ENCODE measurements around the gene ADCY4.
"Not testable (repeated sequence)": the region's sequence is repeated elsewhere in the genome, so short reads cannot be mapped to it uniquely, and the experiment has no call there.

ADCY4 gene

GRCh38 chr14:24334431-24335291, at the start of gene ADCY4:
Gene ADCY4 (minus strand): TSS chr14:24335071. CDS start chr14:24334652, 419 bp downstream.
- no peak for DNase-seq (ENCODE audit: low spot score)

DNA sequence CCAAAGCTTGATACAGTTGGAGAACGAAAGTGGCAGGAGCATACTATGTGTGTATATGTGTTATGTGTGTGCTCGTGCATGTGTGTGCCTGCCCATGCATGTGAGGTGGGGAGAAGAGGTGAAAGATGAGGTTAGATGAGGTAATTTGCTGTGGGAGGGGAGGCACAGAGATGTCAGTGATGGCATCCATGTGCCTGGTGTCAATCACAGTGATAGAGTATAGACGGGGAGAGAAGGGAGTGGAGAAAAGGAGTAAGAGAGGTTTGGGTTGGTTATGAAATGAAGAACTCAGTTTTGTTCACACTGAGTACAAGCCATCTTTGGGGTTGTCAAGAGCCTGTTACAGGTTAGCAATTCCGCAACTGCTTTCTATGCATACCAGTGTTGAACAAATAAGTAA, 49.3 kb upstream of the ADCY4 start:
- no peak for DNase-seq (ENCODE audit: low spot score)

DNA sequence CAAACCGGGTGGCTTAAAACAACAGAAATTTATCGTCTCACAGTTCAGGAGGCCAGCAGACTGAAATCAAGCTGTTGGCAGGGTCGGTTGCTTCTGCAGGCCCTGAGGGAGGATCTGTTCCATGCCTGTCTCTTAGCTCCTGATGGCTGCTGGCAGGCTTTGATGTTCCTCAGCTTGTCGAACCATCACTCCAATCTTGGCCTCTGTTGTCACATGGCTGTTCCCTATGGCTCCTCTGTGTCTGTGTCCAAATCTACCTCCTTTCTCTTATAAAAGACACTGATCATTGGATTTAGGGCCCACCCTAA, 47.1 kb upstream of the ADCY4 start:
- no peak for DNase-seq (ENCODE audit: low spot score)

GRCh38 chr14:24381363-24382063, 46.6 kb upstream of the ADCY4 start:
- DNase-seq (ENCODE audit: low spot score): no peak

DNA sequence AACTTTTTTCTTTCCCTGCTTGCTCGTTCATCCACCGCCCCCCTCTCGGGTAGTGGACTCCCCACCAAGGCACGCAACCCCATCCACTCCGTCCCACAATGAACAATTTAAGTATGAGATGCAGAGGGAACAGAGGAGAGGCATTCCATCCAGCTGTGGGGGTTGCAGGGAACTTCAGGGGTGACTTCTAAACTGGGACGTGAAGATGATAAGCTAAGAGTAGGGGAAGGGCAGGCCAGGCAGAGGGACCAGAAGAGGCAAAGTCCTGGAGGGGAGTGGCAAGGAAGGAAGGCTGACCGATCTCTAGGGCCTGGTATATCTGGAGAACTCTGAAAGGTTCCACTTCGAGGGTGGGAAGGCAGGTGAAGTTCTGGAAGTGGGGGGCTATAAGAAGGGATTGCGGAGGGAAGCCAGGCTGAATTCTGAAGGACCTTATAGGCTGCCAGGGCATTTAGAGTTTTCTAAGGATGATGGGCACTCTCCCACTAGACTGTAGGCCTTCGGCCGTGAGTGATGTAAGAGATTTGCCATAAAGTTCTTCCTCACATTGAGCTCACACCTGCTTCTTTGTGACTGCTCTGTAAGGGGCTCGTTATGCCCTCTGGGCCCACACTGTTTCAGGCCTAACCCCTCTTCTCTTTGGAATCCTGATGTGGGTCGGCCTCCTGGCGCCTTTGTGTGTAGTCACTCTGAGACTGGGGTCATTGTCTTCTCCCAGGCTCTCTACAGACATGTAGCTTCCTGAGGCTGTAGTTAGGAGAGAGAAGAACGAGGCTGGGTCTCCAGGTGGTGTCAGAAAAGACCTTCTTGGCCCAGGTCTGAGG, 45.2 kb upstream of the ADCY4 start:
- no peak for DNase-seq (ENCODE audit: low spot score)

DNA sequence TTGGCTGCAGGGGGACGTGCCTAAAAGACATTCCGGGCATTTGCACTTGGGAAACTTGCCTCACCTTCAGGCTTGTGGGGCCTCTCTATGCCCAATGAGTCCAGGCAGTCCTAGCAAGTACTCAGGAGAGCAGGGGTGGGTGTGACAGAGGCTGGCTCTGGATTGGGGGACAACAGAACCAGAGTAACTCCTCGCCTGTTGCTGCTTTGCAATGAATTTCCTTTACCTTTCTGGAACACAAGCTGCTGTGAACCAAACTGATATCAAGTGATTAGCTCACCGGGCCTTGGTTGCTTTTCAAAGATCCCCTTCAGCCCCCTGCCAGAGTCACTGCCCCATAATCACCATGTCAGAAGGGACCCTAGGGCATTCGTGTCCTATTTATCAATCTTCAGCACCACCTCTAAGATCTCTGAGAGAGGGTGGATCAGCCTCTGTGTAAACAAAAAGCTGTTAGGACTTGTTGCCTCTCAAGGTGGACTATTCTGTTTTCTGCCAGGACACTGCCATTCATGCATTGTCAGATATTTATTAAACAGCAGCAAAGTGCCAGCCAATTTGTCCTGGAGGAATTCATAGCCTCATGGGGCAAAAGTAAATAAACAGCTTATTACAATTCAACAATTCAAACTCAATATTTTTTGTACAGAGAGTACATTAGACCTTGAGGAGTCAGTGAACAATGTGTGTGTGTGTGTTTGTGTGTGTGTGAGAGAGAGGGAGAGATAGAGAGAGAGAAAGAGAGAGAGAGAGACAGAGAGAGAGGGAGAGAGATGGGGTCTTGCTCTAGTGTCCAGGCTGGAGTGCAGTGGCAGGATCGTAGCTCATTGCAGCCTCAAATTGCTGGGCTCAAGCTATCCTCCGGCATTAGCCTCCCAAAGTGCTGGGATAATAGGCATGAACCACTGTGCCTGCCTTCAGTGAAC, 44.4 kb upstream of the ADCY4 start:
- no peak for DNase-seq (ENCODE audit: low spot score)

DNA sequence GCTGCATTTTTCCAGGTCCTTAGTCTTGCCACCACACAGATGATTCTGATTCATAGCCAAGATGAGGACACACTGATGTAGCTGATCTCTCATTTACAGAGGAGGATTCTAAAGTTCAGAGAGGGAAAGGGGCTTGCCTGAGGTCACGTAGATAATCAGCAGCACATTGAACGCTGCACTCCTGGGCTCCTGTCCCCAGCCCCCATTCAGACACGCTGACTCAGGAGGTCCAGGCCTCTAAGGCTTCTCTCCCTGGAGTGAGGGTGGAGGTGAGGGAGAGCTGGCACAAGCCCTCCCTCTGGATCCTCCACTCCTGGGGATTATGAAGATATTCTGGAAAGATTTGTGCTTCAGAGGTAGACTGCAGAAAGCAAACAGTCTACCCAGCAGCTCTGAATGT, 43.5 kb upstream of the ADCY4 start:
- DNase-seq (ENCODE audit: low spot score): no peak

DNA sequence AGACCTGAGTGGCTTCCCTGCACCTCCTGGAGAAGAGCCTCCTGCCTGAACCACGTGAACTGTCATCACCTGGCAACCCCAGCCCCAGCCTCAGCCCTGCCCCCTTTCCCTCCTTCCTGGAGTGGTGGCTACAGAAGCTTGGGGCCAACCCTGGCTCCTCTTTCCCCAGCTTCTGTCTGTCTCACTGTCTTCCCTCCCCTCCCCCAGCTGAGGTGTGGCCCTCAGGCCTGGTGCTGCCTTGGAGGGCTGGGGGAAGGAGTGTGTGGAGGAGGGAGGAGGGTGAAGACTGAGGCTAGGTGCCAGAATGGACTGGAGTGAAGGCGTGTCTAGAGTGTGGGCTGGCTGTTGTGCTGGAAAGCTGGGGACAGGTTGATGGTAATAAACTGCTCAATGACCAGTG, 42.8 kb upstream of the ADCY4 start:
- DNase-seq (ENCODE audit: low spot score): no peak

GRCh38 chr14:24377126-24377525, 42.3 kb upstream of the ADCY4 start:
- DNase-seq (ENCODE audit: low spot score): no peak

- DNase-seq (ENCODE audit: low spot score): no peak
Measured at GRCh38 chr14:24376448-24377070, 41.7 kb upstream of the ADCY4 start.

- no peak for DNase-seq (ENCODE audit: low spot score)
Measured at GRCh38 chr14:24372701-24373416, 38.0 kb upstream of the ADCY4 start.

- not testable (repeated sequence) for DNase-seq (ENCODE audit: low spot score)
Measured at GRCh38 chr14:24371605-24372004, 36.7 kb upstream of the ADCY4 start.

DNA sequence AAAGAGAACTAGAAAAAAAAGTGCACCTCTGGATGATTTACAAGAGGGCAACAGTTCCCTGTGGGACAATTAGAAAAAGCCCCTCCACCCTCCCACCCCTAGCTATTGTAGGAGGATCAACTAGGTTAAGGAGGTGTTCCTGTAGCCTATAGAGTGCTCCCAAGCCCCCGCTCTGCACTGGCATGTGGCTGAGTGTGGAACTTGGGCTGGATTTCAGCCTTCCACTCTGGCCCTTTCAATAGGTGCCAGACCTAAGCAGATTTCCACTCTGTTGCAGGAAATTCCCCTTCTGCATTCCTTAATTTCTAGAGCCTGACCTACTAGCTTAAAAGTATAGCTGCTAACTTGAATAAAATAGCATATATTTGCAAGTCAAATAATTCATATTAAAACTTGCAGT, 35.9 kb upstream of the ADCY4 start:
- no peak for DNase-seq (ENCODE audit: low spot score)

- no peak for DNase-seq (ENCODE audit: low spot score)
Measured at GRCh38 chr14:24369907-24370687, 35.2 kb upstream of the ADCY4 start.

- DNase-seq (ENCODE audit: low spot score): no peak
Measured at GRCh38 chr14:24369463-24369862, 34.6 kb upstream of the ADCY4 start.

DNA sequence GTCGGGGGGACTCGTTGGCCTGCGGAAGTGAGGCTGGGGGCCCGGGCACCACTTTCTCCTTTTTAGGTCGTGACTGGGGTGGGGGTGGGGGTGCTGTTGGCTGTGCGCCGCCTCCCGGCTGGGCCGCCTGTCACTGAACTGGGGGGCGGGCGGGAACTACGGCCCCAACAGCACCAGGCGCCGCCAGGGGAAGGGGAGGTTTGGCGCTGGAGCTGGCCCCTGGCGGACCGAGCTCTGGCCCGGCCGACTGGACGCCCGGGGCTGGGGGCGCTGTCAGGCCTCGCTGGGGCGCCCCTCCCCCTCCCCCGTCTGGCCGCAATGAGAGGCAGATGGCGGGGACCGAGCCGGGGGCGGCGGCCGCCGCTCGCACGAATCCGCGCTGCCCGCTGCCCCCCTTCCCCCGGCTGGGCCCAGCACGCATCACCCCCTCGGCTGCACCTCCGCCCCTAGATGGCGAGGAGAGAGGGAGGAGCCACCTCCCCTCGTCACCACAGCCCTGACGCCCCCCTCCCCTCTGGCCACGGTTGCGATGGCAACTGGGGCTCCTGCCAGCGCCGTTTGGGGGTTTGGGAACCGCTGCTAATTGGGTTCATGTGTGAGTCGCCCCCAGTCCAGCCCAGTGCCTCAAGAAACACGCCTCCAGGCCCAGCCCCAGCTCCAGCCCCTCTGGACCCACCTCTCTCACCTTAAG, 33.8 kb upstream of the ADCY4 start:
- DNase-seq (ENCODE audit: low spot score): no peak

- no peak for DNase-seq (ENCODE audit: low spot score)
Measured at GRCh38 chr14:24368212-24368561, 33.3 kb upstream of the ADCY4 start.

- peak; percentile 35 for DNase-seq (ENCODE audit: low spot score)
Measured at GRCh38 chr14:24367514-24368211, 32.8 kb upstream of the ADCY4 start, which contains the start of gene NFATC4. Gene NFATC4 (plus strand): TSS chr14:24368184. CDS start chr14:24368341, 157 bp downstream.
